WERI-Rb-1 (cell line): ENCODE measurements around the gene TERF2IP.
A peak's percentile ranks its signal among the peaks of the same experiment; 100 is the strongest.

Experiments
- DNase-seq: peaks from one replicate; pipeline ENCODE4 v3.0.0-alpha.2; 2020
- H3K27ac ChIP-seq: fragments of 250-450 bp; sonication (Bioruptor Pico); 2 replicates; pipeline ENCODE4 v1.5.1; 2020; ENCODE audit warnings: mild to moderate bottlenecking, moderate library complexity
- H3K27me3 ChIP-seq: fragments of 250-450 bp; sonication (Bioruptor Pico); 2 replicates; pipeline ENCODE4 v1.5.1; 2021; ENCODE audit warnings: mild to moderate bottlenecking, low read depth, moderate library complexity; ENCODE audit not compliant: insufficient read depth, severe bottlenecking
- H3K36me3 ChIP-seq: fragments of 250-450 bp; sonication (Bioruptor Pico); 2 replicates; pipeline ENCODE4 v1.5.1; 2020; ENCODE audit warnings: mild to moderate bottlenecking, moderate library complexity
- H3K4me3 ChIP-seq: 2 replicates; pipeline ENCODE4 v1.5.1; 2011; ENCODE audit warnings: low read depth, mild to moderate bottlenecking, control low read depth, low read length
- H3K9me3 ChIP-seq: fragments of 250-450 bp; sonication (Bioruptor Pico); 2 replicates; pipeline ENCODE4 v1.5.1; 2021; ENCODE audit warnings: mild to moderate bottlenecking, moderate library complexity; ENCODE audit not compliant: severe bottlenecking
- TF ChIP-seq, protein P1 (sequence below): IDR thresholded peaks from 2 replicates; pipeline ENCODE4 v1.5.1; 2011; ENCODE audit warnings: low read depth, mild to moderate bottlenecking, control low read depth, inconsistent platforms, low read length

Gene TERF2IP

DNA sequence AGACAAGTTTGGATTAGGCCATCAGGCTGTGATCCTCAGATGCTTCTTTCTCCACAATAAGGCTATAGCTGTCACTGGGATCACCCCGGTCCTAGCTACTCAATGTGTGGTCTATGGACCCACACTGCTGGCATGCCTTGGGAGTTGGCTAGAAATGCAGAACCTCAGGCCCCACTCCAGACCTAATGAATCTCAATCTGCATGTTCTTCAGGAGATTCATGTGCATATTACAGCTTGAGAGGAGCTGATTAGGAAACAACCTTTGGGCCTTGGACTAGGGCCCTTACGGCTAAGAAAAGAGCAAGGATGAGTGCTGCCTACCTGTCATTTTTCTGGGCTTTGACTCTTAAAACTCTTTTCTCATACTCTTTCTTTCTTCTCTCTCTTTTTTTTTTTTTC lies 32.0 kb upstream of the TERF2IP start:
- no peak for DNase-seq
- Histone ChIP-seq H3K4me3 (no peak overlapping the region), H3K9me3 (no peaks in the 10 kb centered on the region), H3K36me3 (peaks cover 67% of the 10 kb centered on the region), H3K27ac (no peak overlapping the region), H3K27me3 (no peaks in the 10 kb centered on the region)
- TF ChIP-seq, protein P1, sequence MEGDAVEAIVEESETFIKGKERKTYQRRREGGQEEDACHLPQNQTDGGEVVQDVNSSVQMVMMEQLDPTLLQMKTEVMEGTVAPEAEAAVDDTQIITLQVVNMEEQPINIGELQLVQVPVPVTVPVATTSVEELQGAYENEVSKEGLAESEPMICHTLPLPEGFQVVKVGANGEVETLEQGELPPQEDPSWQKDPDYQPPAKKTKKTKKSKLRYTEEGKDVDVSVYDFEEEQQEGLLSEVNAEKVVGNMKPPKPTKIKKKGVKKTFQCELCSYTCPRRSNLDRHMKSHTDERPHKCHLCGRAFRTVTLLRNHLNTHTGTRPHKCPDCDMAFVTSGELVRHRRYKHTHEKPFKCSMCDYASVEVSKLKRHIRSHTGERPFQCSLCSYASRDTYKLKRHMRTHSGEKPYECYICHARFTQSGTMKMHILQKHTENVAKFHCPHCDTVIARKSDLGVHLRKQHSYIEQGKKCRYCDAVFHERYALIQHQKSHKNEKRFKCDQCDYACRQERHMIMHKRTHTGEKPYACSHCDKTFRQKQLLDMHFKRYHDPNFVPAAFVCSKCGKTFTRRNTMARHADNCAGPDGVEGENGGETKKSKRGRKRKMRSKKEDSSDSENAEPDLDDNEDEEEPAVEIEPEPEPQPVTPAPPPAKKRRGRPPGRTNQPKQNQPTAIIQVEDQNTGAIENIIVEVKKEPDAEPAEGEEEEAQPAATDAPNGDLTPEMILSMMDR = no peak

DNA sequence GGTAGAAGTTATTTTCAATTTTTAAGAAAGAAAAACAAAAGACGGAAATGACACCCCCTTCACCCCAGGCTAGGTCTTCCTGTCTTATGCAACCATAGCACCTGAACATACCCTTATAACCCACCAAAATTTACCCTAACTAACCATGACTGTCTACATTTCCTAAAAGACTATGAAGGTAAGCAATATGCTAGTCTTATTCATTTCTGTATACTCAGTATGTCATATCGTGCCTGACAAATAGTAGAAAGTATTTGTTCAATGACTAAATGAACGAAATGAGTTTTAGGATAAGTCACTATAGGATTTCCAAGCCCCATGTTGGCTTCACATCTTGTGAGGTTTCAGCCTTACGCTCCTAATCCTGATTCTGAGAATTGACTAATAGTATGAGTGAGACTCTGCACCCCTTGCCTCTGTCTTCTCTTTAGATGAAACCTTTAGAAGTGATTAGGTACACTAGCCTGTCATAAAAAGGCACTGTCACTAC lies 31.0 kb upstream of the TERF2IP start:
- Histone ChIP-seq H3K27ac (no peak overlapping the region), H3K36me3 (peaks cover 58% of the 10 kb centered on the region), H3K9me3 (no peaks in the 10 kb centered on the region), H3K27me3 (no peaks in the 10 kb centered on the region), H3K4me3 (no peak overlapping the region)
- DNase-seq = no peak
- TF ChIP-seq, protein P1 = no peak

DNA sequence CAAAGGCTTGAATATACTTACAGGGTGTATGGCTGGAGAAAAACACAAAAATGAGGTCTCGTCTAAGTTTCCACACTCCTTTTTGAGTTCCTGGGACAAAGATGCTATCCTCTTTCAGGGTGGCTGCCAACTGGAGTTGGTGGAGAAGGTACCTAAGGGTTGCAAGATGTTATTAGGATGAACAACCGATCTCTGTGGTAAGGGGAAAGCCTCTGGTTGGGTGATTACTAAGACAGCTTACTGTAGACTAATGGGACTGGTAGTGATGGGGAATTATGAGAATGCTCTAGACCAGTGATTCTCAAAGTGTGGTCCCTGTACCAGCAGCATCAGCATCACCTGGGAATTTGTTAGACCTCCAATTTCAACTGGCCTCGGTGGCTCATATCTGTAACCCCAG lies 30.5 kb upstream of the TERF2IP start:
- Histone ChIP-seq H3K36me3 (peaks cover 52% of the 10 kb centered on the region), H3K27ac (no peak overlapping the region), H3K27me3 (no peaks in the 10 kb centered on the region), H3K4me3 (no peak overlapping the region), H3K9me3 (no peaks in the 10 kb centered on the region)
- DNase-seq = no peak
- TF ChIP-seq, protein P1 = no peak

DNA sequence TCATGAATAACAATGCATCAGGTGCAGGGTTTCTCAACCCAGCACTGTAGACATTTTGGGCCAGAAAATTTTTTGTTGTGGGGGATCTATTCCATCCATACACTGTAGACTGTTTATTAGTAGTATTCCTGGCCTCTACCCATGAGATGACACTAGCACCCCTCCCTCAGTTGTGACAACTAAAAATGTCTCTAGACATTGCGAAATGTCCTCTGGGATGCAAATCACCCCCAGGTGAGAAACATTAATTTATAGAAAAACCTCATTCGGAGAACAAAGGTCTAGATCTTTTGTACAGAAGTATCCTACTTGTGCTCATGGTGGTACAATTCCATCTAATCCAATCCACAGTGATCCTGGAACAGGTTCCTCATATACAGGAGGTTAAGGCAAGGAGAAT lies 28.8 kb upstream of the TERF2IP start:
- TF ChIP-seq, protein P1 = no peak
- DNase-seq = no peak
- no peaks in the 10 kb centered on the region for H3K27me3 ChIP-seq
- H3K4me3 ChIP-seq = no peak overlapping the region
- peaks cover 38% of the 10 kb centered on the region for H3K36me3 ChIP-seq
- no peaks in the 10 kb centered on the region for H3K9me3 ChIP-seq
- no peak overlapping the region for H3K27ac ChIP-seq

DNA sequence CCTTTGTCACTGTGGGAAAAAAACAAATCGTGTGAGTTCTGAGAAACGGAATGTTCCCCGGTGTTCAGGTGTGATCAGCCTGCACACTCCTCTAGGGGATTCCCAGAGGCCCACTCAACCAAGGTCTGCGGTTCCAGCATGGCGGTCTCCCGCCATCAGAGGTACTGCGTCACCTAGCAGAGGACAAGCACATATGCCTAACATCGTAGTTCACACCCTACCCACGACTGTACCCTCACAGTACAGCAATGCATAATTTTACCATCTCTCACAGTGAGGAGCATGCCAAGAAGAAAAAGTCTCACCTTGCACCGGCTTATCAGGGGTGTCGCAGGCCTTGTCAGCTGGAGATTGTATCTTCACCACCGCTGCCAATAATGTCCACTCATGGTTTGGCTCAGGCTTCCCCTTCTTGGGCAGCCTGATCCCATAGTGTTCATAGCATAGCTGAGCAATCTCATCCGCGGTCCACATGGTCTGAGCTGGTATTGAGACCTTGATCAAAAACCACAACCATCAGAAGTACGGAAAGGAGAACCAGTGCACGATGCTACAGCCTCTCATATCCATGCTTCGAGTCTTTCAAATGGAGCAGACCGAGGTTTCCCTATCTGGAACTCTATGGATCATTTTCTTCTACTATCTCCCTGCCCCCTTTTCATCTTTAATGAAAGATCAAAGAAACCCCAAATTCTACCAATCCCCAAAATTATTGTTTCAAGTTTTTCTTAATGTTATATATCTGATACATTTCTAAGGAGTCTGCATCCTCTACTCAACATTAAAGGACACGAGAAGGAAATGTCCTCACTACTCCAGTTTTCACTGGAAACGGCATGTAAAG lies 27.0 kb upstream of the TERF2IP start:
- Histone ChIP-seq H3K27ac (no peak overlapping the region), H3K36me3 (peaks cover 34% of the 10 kb centered on the region), H3K27me3 (no peaks in the 10 kb centered on the region), H3K9me3 (no peaks in the 10 kb centered on the region), H3K4me3 (no peak overlapping the region)
- no peak for DNase-seq
- TF ChIP-seq, protein P1 = no peak

DNA sequence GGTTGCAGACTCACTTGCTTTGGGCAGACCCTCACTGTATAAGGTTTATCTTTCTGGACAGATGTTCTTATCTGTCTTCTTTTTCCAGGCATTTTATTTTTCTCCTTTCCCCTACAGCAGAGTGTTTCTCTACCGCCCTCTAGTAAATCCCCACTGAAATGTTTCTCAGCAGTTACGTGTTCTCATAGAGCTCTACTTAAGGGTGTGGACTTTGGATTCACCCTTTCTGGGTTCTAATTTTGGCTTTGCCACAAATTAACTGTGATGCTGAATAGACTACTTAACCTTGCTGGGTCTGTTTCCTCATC lies 26.4 kb upstream of the TERF2IP start:
- H3K9me3 ChIP-seq = no peaks in the 10 kb centered on the region
- TF ChIP-seq, protein P1 = peak; percentile 48
- H3K36me3 ChIP-seq = peaks cover 37% of the 10 kb centered on the region
- DNase-seq = no peak
- H3K4me3 ChIP-seq = no peak overlapping the region
- H3K27ac ChIP-seq = no peak overlapping the region
- no peaks in the 10 kb centered on the region for H3K27me3 ChIP-seq
